HG03439 (cell line): ENCODE measurements around the gene GPR160.
"Not testable (repeated sequence)": the region's sequence is repeated elsewhere in the genome, so short reads cannot be mapped to it uniquely, and the experiment has no call there.

Experiments
- ATAC-seq: cut with Tn5 transposase; IDR thresholded peaks from one replicate; pipeline ENCODE4 v1.9.1; 2021; ENCODE audit warnings: mild to moderate bottlenecking, moderate library complexity; ENCODE audit not compliant: unreplicated experiment

Gene GPR160

DNA sequence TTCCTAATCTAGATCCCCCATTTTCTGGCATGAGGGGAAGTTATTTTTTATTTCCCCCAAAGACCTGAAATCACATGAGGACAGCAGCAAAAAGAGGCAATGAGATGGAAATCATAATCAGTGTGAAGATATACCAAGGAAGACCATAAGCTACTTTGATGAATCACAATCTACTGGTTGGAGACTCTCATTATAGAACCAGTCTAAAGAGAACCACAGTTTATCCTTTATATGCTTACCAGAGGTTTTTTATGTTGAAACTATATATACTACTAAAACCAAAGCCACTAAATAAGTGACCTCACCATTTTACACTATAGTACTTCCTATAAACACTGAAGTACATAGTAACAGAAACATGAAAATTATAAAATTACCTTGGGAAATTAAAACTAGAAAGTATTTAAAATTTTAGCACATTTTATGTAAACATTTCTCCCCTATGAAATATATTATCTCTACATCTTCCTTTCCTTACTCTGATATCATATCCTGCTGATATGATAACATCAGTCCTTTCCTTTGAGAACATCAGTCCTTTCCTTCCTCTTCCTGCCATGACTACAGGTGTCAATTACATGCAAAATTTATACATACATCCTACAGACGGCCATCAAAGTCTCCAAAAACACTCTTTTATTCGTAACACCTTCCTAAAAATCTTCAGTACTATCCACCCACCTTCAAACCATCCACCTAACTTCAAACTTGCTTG lies 71.9 kb downstream of the GPR160 start:
- ATAC-seq, result no peak

DNA sequence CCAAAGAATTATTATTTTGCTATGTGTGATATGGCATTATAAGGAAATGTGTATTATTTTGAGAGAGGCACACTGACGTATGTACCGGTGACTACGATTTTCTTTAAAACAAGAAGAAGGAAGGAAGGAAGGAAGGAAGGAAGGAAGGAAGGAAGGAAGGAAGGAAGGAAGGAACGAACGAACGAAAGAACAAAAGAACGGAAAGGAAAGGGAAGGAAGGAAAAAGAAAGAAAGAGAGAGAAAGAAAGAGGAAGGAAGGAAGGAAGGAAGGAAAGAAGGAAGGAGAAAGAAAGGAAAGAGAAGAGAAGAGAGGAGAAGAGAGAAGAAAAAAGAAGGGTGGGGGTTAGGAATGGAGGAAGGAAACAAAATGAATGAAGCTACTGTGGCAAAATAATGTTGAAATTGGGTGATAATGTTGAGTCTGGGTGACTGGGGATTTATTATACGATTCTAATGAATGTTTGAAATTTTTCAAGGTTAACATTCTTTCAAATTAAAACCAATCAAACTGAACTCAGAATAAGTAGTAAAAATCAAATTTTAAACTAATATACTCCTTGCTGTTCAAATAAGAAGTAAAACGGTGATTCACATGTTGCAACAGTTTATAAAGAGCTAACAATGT lies 73.5 kb downstream of the GPR160 start:
- ATAC-seq, result no peak

- ATAC-seq, result not testable (repeated sequence)
Observed at GRCh38 chr3:170114165-170114564, 76.4 kb downstream of the GPR160 start.

GRCh38 chr3:170117134-170117533 lies 79.3 kb downstream of the GPR160 start:
- no peak for ATAC-seq

- ATAC-seq, result peak; percentile 87
Observed at GRCh38 chr3:170128259-170128976, 90.6 kb downstream of the GPR160 start.

DNA sequence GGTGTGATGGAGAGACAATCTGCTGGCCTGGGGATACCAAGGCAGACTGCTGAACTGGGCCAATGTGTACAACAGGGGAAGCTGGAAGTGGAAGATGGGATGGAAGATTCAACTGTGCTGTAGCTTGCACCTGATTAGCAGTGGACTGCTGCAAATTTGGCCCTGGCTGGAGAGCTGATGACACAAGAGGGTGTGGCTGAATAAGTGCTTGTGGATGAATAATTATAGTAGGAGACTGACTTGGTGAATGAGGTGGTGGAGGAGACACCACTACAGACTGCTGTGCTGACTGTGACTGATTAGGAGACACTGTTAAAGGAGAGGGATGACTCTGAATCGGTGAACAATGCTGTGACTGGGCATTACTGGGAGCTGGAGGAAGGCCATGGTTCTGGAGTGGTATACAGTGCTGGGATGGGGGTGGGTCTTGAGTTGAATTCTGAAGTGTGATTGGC lies 91.2 kb downstream of the GPR160 start:
- peak; percentile 33 for ATAC-seq

- ATAC-seq, result no peak
Observed at GRCh38 chr3:170130532-170130931, 92.7 kb downstream of the GPR160 start.

DNA sequence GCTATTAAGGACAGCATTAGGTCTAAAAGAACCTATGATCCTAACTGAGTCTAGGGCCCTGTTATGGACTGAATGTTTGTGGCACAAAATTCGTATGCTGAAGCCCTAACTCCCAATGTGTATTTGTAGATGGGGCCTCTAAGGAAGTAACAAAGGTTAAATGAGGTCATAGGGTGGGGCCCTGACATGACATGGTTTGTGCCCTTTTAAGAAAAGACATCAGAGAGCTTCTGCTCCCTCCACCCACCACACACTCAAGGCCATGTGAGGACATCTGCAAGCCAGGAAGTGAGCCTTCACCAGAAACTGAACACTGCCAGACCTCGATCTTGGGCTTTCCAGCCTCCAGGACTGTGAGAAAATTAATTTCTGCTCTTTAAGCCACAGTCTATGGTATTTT lies 94.5 kb downstream of the GPR160 start:
- ATAC-seq, result no peak
